ENCODE data around the gene RPL27. TPM values are rescaled to one million over a fixed set of nuclear protein-coding genes. Genes with fewer than 3 reads are reported as not detected.
A peak's percentile ranks its signal among the peaks of the same experiment; 100 is the strongest.
"Not testable (repeated sequence)": the region's sequence is repeated elsewhere in the genome, so short reads cannot be mapped to it uniquely, and the experiment has no call there.

The RPL27 gene
- polyA plus RNA-seq, 3 donors: 1,225 to 1,560 (median 1,448) TPM

GRCh38 chr17:42980274-42980765 lies 17.9 kb upstream of the RPL27 start, which contains the start of gene RUNDC1:
Gene RUNDC1, plus strand, starts transcription at chr17:42980565. Its CDS starts 12 bp downstream, at chr17:42980577.
- peak; percentile 92 for DNase-seq

DNA sequence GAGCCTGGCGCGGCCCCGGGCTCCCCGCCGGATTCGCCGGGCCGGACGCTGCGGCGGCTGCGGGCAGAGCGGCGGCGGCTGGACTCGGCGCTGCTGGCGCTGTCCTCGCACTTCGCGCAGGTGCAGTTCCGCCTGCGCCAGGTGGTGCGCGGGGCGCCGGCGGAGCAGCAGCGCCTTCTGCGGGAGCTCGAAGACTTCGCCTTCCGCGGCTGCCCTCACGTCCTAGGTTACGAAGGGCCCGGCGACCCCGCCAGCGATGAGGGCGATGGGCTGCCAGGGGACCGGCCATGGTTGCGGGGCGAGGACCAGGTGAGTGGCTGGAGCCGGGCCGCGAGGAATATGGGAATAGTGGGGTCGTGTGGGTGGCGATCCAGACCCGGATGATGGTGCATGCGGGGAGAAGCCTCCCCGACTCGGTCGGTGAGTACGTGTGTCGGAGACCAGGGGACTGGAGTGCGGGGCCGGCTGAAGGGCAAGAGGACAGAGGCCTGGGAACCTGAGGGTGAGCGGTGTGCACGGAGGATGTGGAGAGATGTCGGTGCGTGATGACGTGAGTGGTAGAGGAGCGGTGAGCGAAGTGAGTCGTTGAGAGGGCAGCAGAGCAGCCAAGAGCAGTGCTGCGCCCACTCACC lies 17.3 kb upstream of the RPL27 start:
- DNase-seq: peak; percentile 41

GRCh38 chr17:42982266-42982665 lies 16.0 kb upstream of the RPL27 start:
- no peak for DNase-seq

- no peak for DNase-seq
Observed at GRCh38 chr17:42985225-42985624, 13.0 kb upstream of the RPL27 start.

- no peak for DNase-seq
Observed at GRCh38 chr17:42989141-42989540, 9.1 kb upstream of the RPL27 start.

DNA sequence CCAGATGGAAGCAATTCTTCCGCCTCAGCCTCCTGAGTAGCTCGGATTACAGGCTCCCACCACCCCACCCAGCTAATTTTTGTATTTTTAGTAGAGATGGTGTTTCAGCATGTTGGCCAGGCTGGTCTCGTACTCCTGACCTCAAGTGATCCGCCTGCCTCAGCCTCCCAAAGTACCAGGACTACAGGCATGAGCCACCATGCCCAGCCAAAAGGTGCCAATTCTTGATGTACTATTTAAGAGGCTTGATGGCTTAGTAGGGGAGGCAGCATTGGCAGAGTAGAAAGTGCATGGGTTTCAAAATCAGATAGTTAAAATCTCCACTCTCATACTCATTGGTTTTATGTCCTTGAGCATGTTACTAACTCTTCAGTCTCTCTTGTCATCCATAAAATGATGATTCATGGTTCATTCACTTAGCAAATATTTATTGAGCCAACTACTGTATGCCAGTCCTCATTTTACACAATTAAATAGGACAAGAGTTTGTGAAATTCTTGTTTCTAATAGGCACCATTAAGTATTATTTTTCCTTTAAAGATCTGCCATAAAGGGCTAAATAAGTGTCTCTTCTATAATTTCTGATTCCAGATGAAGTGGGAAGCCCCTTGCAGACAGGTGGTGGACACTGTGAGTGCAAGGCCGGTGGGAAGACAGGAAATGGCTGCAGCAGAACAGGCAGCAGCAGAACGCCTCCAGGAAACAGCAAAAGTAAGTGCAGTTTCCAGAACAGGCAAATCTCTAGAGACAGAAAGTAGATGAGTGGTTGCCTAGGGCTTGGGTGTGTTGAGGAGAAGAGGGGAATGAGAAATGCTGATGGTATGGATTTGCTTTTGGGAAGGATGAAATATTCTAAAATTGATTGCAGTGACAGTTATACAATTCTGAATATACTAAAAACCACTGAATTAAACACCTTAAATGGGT lies 8.2 kb upstream of the RPL27 start:
- no peak for DNase-seq

DNA sequence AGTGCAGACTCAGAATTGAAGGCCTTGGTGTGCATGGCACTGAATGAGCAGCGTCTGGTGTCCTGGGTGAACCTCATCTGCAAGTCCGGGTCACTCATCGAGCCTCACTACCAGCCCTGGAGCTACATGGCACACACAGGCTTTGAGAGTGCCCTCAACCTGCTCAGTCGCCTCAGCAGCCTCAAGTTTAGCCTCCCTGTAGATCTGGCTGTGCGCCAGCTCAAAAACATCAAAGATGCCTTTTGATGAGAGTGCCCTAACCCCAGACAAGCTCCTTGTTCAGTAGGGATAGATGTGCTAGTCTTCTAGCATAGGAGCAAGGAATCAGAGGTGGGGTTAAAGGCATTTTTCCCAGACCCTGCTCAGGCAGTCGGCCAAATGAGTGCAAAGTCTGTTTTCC lies 6.7 kb upstream of the RPL27 start:
- no peak for DNase-seq

DNA sequence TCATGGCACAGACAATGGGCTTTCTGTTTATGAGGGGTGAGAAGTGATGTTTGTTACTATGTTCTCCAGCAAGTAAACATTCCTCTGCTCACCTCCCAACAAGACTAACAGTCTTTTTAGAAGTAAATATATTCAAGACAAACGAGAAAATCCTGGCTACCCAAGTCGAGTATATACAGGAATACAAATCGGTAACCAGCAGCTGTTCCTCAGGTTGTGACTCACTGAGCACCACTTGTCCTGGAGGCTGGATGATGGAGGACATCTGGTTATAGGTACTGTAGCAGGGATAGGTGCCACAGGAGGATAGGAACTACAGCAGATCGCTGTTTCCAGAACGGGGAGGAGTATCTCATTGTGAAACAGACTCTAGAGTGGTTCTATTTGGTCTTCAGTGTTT lies 5.3 kb upstream of the RPL27 start:
- DNase-seq: no peak

DNA sequence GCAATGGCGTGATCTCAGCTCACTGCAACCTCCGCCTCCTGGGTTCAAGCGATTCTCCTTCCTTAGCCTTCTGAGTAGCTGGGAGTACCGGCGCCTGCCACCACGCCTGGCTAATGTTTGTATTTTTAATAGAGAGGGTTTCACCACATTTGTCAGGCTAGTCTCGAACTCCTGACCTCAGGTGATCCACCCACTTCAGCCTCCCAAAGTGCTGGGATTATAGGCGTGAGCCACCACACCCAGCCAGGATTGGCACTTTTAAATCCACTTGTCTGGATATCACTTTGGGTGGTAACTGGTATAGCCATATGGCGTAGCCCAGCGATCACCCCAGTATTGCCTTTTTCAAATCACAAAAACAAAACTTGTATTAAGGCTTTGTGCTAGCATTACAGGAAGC lies 4.3 kb upstream of the RPL27 start:
- not testable (repeated sequence) for DNase-seq

DNA sequence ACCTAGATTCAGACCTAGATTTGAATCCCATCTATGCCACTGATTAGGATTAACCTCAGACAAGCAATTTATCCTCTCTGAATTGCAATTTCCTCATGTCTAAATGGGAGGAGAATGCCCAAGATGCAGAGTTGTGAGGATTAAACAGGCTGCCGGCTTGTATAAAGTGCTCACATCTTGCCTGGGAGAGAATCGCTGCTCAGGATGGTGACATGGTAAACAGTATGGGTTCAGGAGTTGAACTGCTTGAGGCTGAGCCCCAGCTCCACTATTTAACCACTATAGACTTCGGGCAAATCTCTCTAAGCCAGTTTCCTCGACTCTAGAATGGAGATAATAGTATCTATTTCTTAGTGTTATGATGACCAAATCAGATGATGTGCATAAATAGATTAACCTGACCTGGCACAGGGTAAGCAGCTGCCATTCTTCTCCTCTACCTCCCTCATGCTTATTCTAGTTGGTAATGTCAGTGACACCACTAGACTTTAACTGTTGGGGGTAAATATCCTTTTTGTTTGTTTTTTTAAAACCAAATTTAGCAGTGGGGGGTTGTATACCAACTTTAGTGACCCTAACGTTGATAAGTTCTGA lies 732 bp upstream of the RPL27 start:
- DNase-seq: no peak

- DNase-seq: no peak
Observed at GRCh38 chr17:42999003-42999525, 845 bp downstream of the RPL27 start.

- DNase-seq: not testable (repeated sequence)
Observed at GRCh38 chr17:43000894-43001293, 2.7 kb downstream of the RPL27 start.

GRCh38 chr17:43003542-43004172 lies 5.4 kb downstream of the RPL27 start:
- DNase-seq: no peak

- no peak for DNase-seq
Observed at GRCh38 chr17:43006639-43007551, 8.7 kb downstream of the RPL27 start, which contains the start of gene IFI35. Gene IFI35, plus strand, starts transcription at chr17:43006784. Its CDS starts 164 bp downstream, at chr17:43006948.

- DNase-seq: no peak
Observed at GRCh38 chr17:43010667-43011308, 12.6 kb downstream of the RPL27 start.

- no peak for DNase-seq
Observed at GRCh38 chr17:43011728-43012472, 13.7 kb downstream of the RPL27 start.

GRCh38 chr17:43013296-43013695 lies 15.1 kb downstream of the RPL27 start:
- no peak for DNase-seq

DNA sequence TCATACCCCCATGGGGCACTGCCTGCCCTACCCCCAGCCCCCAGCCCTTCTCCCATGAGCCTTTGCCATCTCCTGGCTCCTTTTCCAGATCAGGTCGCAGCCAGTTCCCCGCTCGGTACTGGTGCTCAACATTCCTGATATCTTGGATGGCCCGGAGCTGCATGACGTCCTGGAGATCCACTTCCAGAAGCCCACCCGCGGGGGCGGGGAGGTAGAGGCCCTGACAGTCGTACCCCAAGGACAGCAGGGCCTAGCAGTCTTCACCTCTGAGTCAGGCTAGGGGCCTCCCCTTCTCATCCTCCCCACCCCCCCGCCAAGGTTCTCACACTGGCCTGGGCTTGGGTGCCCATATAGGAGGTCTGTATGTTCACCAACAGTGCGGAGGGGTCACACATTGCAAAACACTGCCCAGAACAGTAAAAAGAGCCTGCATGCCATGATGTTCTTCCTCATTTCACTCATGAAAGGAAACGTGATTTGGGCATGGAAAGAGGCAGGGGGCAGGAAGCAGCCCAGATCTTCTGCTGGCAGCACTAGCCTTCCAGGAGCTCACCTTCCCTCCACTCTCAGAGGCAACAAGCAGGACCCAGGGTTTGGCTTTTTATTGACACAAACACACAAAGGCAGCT lies 15.9 kb downstream of the RPL27 start:
- DNase-seq: no peak
